ENCODE data around the gene VMA21.

VMA21 gene

GRCh38 chrX:151396825-151397740 lies at the start of gene VMA21:
Gene VMA21 (plus strand): TSS chrX:151397206. CDS start chrX:151397309, 103 bp downstream.
- DNase-seq (ENCODE audit: low read depth), result peak; percentile 64

- no peak for DNase-seq (ENCODE audit: low read depth)
These were observed 37.7 kb upstream of the VMA21 start for GRCh38 chrX:151359341-151359740.

GRCh38 chrX:151359931-151360871 lies 36.8 kb upstream of the VMA21 start:
- DNase-seq (ENCODE audit: low read depth), result peak; percentile 4

- DNase-seq (ENCODE audit: low read depth), result no peak
These were observed 33.7 kb upstream of the VMA21 start for GRCh38 chrX:151363316-151363715.

GRCh38 chrX:151365579-151365978 lies 31.4 kb upstream of the VMA21 start:
- DNase-seq (ENCODE audit: low read depth), result no peak

GRCh38 chrX:151370906-151371305 lies 26.1 kb upstream of the VMA21 start:
- DNase-seq (ENCODE audit: low read depth), result no peak

GRCh38 chrX:151384807-151385206 lies 12.2 kb upstream of the VMA21 start:
- no peak for DNase-seq (ENCODE audit: low read depth)

GRCh38 chrX:151386838-151387459 lies 10.1 kb upstream of the VMA21 start:
- no peak for DNase-seq (ENCODE audit: low read depth)

- DNase-seq (ENCODE audit: low read depth), result no peak
These were observed 5.3 kb upstream of the VMA21 start for GRCh38 chrX:151391722-151392121.

- peak; percentile 25 for DNase-seq (ENCODE audit: low read depth)
These were observed 3.5 kb upstream of the VMA21 start for GRCh38 chrX:151393514-151393913.

- peak; percentile 6 for DNase-seq (ENCODE audit: low read depth)
These were observed 773 bp upstream of the VMA21 start for GRCh38 chrX:151396042-151396824.

- no peak for DNase-seq (ENCODE audit: low read depth)
These were observed 700 bp downstream of the VMA21 start for GRCh38 chrX:151397741-151398070.

- no peak for DNase-seq (ENCODE audit: low read depth)
These were observed 1.3 kb downstream of the VMA21 start for GRCh38 chrX:151398346-151398745.

- DNase-seq (ENCODE audit: low read depth), result no peak
These were observed 5.8 kb downstream of the VMA21 start for GRCh38 chrX:151402719-151403390.

GRCh38 chrX:151416579-151416978 lies 19.6 kb downstream of the VMA21 start:
- no peak for DNase-seq (ENCODE audit: low read depth)

GRCh38 chrX:151419782-151420181 lies 22.8 kb downstream of the VMA21 start:
- no peak for DNase-seq (ENCODE audit: low read depth)

- no peak for DNase-seq (ENCODE audit: low read depth)
These were observed 27.5 kb downstream of the VMA21 start for GRCh38 chrX:151424505-151424904.

- DNase-seq (ENCODE audit: low read depth), result no peak
These were observed 51.5 kb downstream of the VMA21 start for GRCh38 chrX:151448509-151448908.

GRCh38 chrX:151458824-151459223 lies 61.8 kb downstream of the VMA21 start:
- no peak for DNase-seq (ENCODE audit: low read depth)

Data from stimulated activated CD8-positive, alpha-beta memory T cell treated with anti-CD3 and anti-CD28 coated beads, Interleukin-12 subunit alpha, Interleukin-12 subunit beta, amount 100 ng/mL, for 1 hour (primary cell).